ENCODE results near the gene CRYZL1.
A peak's percentile ranks its signal among the peaks of the same experiment; 100 is the strongest.

Gene CRYZL1

DNA sequence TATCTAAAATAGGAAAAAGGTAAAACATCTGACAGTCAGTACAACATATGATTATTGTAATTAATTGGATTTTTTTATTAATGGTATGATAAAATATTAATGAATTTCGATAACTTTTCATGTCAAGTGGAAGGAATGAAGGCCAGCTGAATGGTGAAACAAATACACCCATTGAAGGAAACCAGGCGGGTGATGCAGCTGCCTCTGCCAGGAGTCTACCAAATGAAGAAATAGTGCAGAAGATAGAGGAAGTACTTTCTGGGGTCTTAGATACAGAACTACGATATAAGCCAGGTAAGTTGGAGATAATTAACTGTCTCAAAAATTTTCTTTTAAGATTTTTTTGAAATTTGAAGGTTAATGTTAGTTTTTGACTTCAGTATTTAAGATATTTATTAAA, 95.5 kb downstream of the CRYZL1 start:
- no peak overlapping the region for H3K9ac ChIP-seq
- H3K4me3 ChIP-seq (ENCODE audit: low read depth, low read length): no peak overlapping the region
- no peak for TF ChIP-seq CTCF (IDR thresholded peaks at IDR 0.05)
- H3K9me3 ChIP-seq (ENCODE audit: control insufficient read depth, low read length): no peaks in the 10 kb centered on the region
- no peak overlapping the region for H2AFZ ChIP-seq
- H3K27ac ChIP-seq: no peak overlapping the region
- peaks cover 16% of the 10 kb centered on the region for H3K79me2 ChIP-seq
- peaks cover 3% of the 10 kb centered on the region for H3K36me3 ChIP-seq (ENCODE audit: control insufficient read depth, insufficient read depth, low read length)
- no peaks in the 10 kb centered on the region for H3K27me3 ChIP-seq (ENCODE audit: control insufficient read depth, insufficient read depth, low read length)
- no peak overlapping the region for H3K4me2 ChIP-seq (ENCODE audit: low read length)
- H3K4me1 ChIP-seq: no peaks in the 10 kb centered on the region

DNA sequence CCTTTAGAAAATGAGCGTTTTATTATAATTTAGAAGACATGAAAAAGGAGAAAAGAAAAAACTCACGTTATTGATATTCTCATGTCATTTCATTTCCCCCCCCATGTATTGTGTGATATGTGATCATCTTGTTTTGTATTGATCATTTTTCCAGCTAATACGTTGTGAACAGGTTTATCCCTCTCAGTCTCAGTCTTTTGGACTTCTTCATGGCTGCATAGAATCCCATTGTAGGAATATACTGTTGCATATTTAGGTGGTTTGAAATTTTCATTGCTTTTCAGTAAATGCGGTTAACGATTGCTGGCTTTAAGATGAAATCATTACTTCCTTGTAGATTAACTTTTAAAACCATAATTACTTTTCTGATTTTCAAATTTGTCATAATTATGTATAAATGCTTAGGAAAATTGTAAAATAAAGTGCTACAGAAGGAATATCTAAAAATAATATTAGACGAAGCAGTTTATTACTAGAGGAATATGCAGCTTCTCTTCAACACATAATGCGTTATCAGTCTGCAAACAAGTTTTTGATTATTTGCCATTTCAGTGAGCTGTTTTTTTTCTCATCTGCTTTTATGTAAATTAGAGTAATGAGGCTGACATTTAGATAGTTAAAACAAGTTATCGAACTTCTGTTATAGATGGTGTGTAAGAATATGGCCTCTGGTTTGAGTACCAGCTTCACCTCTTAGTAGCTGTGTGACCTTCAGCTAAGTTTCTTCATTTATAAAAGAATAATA, 96.9 kb downstream of the CRYZL1 start:
- no peak for TF ChIP-seq CTCF (IDR thresholded peaks at IDR 0.05)
- H3K4me1 ChIP-seq: no peaks in the 10 kb centered on the region
- peaks cover 3% of the 10 kb centered on the region for H3K36me3 ChIP-seq (ENCODE audit: control insufficient read depth, insufficient read depth, low read length)
- no peak overlapping the region for H3K27ac ChIP-seq
- no peaks in the 10 kb centered on the region for H3K27me3 ChIP-seq (ENCODE audit: control insufficient read depth, insufficient read depth, low read length)
- no peak overlapping the region for H2AFZ ChIP-seq
- peak overlapping the region; percentile 88 for H3K4me3 ChIP-seq (ENCODE audit: low read depth, low read length)
- H3K9ac ChIP-seq: no peak overlapping the region
- no peaks in the 10 kb centered on the region for H3K9me3 ChIP-seq (ENCODE audit: control insufficient read depth, low read length)
- H3K79me2 ChIP-seq: peaks cover 13% of the 10 kb centered on the region
- peak overlapping the region; percentile 77 for H3K4me2 ChIP-seq (ENCODE audit: low read length)

DNA sequence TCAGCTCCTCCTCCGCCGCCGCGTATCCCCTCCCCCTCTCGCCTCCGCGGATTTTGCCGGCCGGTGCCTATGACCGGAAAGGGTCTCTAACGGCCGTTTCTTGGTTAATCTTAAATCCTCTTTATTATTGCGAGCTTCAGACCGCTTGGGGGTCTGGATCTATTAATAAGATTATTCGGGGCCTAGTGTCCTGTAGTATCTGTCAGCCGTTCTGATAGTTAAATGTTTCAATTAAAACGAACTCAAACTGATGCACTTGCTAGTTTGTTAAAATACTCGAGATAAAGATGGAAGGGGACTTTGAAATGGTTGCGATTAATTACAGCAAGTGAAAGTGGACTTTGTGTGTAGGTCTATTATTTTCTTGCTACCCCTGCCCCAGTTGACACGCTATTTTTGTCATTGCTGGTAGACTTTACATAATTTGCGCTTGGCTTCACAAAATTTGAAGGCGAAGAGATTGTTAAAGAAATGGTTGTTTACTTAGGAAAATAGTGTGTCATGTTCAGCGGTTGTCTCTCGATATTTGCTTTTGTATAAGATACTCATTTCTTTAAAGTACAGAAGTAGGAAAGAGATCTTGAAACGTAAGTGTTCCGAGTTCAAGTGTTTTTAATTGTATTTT, 97.9 kb downstream of the CRYZL1 start:
- TF ChIP-seq CTCF (IDR thresholded peaks at IDR 0.05): no peak
- H3K4me3 ChIP-seq (ENCODE audit: low read depth, low read length): peak overlapping the region; percentile 88
- no peaks in the 10 kb centered on the region for H3K4me1 ChIP-seq
- H3K4me2 ChIP-seq (ENCODE audit: low read length): peak overlapping the region; percentile 77
- peak overlapping the region; percentile 100 for H3K27ac ChIP-seq
- no peaks in the 10 kb centered on the region for H3K9me3 ChIP-seq (ENCODE audit: control insufficient read depth, low read length)
- H3K36me3 ChIP-seq (ENCODE audit: control insufficient read depth, insufficient read depth, low read length): peaks cover 3% of the 10 kb centered on the region
- H2AFZ ChIP-seq: peak overlapping the region; percentile 88
- H3K79me2 ChIP-seq: peaks cover 13% of the 10 kb centered on the region
- no peaks in the 10 kb centered on the region for H3K27me3 ChIP-seq (ENCODE audit: control insufficient read depth, insufficient read depth, low read length)
- peak overlapping the region; percentile 93 for H3K9ac ChIP-seq

DNA sequence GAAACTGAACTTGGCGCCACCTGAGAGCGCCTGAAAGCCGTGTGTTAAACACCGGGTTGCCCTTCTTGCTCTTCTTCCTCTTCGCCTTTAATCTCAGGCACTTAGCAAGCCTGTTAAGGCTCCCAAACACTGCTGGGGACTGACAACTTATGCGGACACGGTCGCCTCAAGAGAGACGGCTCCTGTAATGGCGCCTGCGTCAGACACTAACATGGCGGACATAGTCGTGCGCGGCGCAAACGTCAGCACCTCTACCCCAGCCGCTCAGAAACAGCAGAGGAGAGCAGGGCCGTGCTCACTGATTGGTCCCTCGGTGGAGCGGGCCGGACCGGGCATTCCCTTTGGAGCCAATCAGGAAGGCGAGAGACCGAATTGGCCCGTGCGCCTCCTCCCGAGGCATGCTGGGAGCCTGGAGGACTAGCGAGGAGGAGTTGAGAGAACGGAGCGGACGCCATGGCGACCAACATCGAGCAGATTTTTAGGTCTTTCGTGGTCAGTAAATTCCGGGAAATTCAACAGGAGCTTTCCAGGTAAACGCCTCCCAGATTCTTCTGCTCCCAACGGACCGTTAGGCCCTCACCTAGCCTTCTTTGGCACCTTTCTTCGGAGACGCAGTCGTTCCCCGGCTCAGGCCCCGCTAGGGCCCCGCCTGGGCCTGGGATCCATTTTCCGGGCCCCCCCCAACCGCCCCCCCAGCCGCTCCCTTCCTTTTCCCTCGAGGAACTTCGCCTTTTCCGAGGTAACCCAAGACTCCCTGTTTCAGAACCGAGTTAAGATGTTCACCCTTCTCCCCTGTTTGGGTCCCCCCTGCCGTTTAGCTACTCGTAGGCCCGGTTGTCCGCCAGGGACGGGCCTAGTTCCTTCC, 98.7 kb downstream of the CRYZL1 start, which contains the start of gene SON:
Gene SON, plus strand, starts transcription at position 399 of the 865 bp plus-strand sequence. Its CDS starts 55 bp downstream, at position 454.
- no peaks in the 10 kb centered on the region for H3K27me3 ChIP-seq (ENCODE audit: control insufficient read depth, insufficient read depth, low read length)
- peak within 1 kb of the TSS; percentile 93 for H3K9ac ChIP-seq
- H3K4me2 ChIP-seq (ENCODE audit: low read length): peak within 1 kb of the TSS; percentile 85
- H3K4me1 ChIP-seq: no peaks in the 10 kb centered on the region
- peak within 1 kb of the TSS; percentile 88 for H3K4me3 ChIP-seq (ENCODE audit: low read depth, low read length)
- peak within 1 kb of the TSS; percentile 100 for H3K27ac ChIP-seq
- H3K79me2 ChIP-seq: peaks cover 13% of the 10 kb centered on the region
- H3K9me3 ChIP-seq (ENCODE audit: control insufficient read depth, low read length): no peaks in the 10 kb centered on the region
- H3K36me3 ChIP-seq (ENCODE audit: control insufficient read depth, insufficient read depth, low read length): no peaks in the 10 kb centered on the region
- no peak for TF ChIP-seq CTCF (IDR thresholded peaks at IDR 0.05)
- H2AFZ ChIP-seq: peak within 1 kb of the TSS; percentile 88

Data from parathyroid adenoma (tissue), 2 donors.